ENCODE results near the gene PSMD12. TPM values are rescaled to one million over a fixed set of nuclear protein-coding genes. Genes with fewer than 3 reads are reported as not detected.
"Not testable (repeated sequence)": the region's sequence is repeated elsewhere in the genome, so short reads cannot be mapped to it uniquely, and the experiment has no call there.

The PSMD12 gene
- total and polyA plus RNA-seq, 12 donors = 28.5 to 67.1 (median 48.4) TPM

DNA sequence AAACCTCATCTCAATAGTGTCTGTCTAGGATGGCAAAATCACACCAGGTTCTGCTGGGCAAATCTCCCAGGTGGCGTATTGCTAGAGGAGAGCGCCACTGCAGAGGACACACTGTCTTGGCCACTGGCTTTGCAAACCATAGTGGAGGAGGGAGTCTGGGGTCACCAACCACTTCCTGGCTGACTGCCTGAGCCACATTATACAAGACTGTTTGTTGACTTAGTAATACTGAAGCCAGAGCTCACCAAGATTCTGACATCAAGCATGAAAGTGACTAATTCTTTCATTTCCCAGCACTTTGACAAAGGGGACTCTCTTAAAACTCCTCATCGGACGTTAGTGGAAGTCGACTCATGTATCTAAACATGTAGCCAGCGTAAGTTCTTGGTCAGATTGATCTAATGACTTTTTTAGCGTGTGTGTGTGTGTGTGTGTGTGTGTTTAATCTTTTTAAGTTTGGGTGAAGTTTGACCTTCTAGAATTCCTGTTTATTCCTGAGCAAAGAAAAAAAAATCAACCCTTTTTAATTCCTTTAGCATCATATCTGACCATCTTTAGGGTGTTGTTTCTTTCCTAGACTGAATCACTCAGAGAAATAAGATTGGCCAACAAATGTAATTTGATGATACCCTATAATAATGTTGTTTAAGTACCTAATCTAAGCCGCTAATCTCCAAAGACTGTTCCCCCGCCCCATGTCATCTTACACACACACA, 24.4 kb upstream of the PSMD12 start:
- Histone ChIP-seq H3K27ac (peak overlapping the region in 7 of 10 donors; percentile 25 to 85 (median 43)), H3K4me3 (no peak overlapping the region), H3K9me3 (no peaks in the 10 kb centered on the region), H3K27me3 (no peaks in the 10 kb centered on the region), H3K4me1 (peaks cover 0 to 54% (median 20%) of the 10 kb centered on the region in 9 donors), H3K36me3 (peaks cover 0 to 6% (median 0%) of the 10 kb centered on the region in 9 donors)
- peak in 1 of 2 donors; percentile 60 for DNase-seq
- 56 to 64% methylated on average over 9 of the region's 9 CpGs for WGBS, 2 donors
- intact Hi-C loops (cut with DNase I) = no loop called here
- no peak for TF ChIP-seq CTCF (IDR thresholded peaks at IDR 0.05)
- ATAC-seq = peak; percentile 63 to 87 (median 76)

DNA sequence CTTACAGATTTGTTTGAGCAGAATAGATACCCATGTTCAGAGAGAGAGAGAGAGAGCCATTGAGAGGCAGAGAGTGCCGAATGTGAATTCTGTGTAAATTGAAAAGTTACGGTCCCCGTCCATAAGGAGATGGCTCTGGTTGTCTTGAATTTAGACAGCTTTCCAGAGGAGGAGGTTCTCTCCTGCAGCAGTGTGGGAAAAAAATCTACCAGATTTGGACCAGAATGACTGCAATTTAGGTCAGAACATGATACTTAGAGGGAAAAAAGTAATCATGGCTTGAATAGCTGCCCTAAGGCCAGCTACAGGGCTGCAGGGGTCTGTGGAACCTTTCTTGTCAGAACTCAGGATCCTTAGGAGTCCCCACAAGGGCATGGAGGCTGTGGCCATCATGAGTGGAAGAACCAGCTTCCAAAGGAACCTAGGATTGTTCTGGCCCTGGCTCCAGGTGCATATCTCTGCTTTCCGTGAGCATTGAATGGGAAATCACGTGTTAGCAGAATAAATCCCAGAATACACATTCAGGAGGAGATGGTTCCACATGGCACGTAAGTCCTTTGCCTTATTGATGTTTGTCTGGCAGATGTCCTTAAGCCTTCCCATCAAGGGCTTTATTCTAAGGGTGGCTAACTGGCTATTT, 23.7 kb upstream of the PSMD12 start:
- WGBS, 2 donors = 72 to 79% methylated on average over 6 of the region's 6 CpGs
- DNase-seq = no peak

GRCh38 chr17:67388986-67389385, 22.6 kb upstream of the PSMD12 start:
- WGBS, 2 donors = 91 to 93% methylated on average over 4 of the region's 4 CpGs

More for the DNA sequence above, 23.7 kb upstream of the PSMD12 start:
- Histone ChIP-seq H3K4me3 (no peak overlapping the region), H3K27me3 (no peaks in the 10 kb centered on the region), H3K4me1 (peaks cover 0 to 58% (median 24%) of the 10 kb centered on the region in 9 donors), H3K9me3 (peaks cover 0 to under 1% (median 0%) of the 10 kb centered on the region in 11 donors), H3K27ac (peak overlapping the region in 8 of 10 donors; percentile 3 to 85 (median 41)), H3K36me3 (peaks cover 0 to 6% (median 0%) of the 10 kb centered on the region in 9 donors)
- peak in 6 of 8 donors; percentile 6 to 22 (median 12) for ATAC-seq
- no peak for TF ChIP-seq CTCF (IDR thresholded peaks at IDR 0.05)
- intact Hi-C loops (cut with DNase I) = no loop called here

DNA sequence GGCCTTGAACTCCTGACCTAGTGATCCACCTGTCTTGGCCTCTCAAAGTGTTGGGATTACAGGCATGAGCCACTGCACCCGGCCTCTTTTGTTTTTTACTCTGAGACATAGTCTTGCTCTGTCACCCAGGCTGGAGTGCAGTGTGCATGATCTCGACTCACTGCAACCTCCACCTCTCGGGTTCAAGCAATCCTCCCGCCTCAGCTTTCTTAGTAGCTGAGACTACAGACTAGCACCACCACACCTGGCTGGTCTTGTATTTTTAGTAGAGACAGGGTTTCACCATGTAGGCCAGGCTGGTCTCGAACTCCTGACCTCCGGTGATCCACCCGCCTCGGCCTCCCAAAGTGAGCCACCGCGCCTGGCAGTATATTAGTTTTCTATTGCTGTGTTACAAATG, 22.2 kb upstream of the PSMD12 start:
- H3K9me3 ChIP-seq, H3K27me3 ChIP-seq, ATAC-seq, DNase-seq, H3K4me3 ChIP-seq, H3K36me3 ChIP-seq: not testable (repeated sequence)
- H3K27ac ChIP-seq = peak overlapping the region in 1 of 10 donors; percentile 1
- intact Hi-C loops (cut with DNase I) = loop anchor here in 3 of 10 donors (5.0 kb wide), 2 partner anchors 34 to 44 kb away; no protein-coding TSS in a partner anchor
- WGBS, 2 donors = 98% methylated on average over 10 of the region's 10 CpGs
- peaks cover 0 to 58% (median 24%) of the 10 kb centered on the region in 9 donors for H3K4me1 ChIP-seq

More at GRCh38 chr17:67388986-67389385, 22.6 kb upstream of the PSMD12 start:
- H3K4me3 ChIP-seq = no peak overlapping the region
- peaks cover 0 to 58% (median 24%) of the 10 kb centered on the region in 9 donors for H3K4me1 ChIP-seq
- ATAC-seq (no peak), DNase-seq (no peak)
- no peaks in the 10 kb centered on the region for H3K27me3 ChIP-seq
- H3K36me3 ChIP-seq = peaks cover 0 to 3% (median 0%) of the 10 kb centered on the region in 9 donors
- intact Hi-C loops (cut with DNase I) = loop anchor here in 3 of 10 donors (5.0 kb wide), 2 partner anchors 33 to 43 kb away; no protein-coding TSS in a partner anchor
- peak overlapping the region in 2 of 10 donors; percentile 14 to 25 for H3K27ac ChIP-seq
- TF ChIP-seq CTCF (IDR thresholded peaks at IDR 0.05) = no peak
- H3K9me3 ChIP-seq = peaks cover 0 to 3% (median 0%) of the 10 kb centered on the region in 11 donors
